Astrocyte of the spinal cord (primary cell): ENCODE measurements around the gene WFDC1.

Source experiments
- DNase-seq: peaks from one replicate; pipeline ENCODE4 v3.0.0; 2011; ENCODE audit warnings: low read depth, low spot score
- H3K4me3 ChIP-seq: 2 replicates; pipeline ENCODE4 v1.5.1; 2011; ENCODE audit warnings: low read depth, mild to moderate bottlenecking, low read length, moderate library complexity
- CTCF ChIP-seq: IDR thresholded peaks from 2 replicates; pipeline ENCODE4 v1.5.1; 2012; ENCODE audit warnings: low read depth, mild to moderate bottlenecking, low read length, inconsistent platforms
- in situ Hi-C: cut with HindIII; loops from 2 replicates; pipeline ENCODE4 v1.10.0; 2017; ENCODE audit warnings: low sequenced_read_pairs

Gene WFDC1

GRCh38 chr16:84270531-84270930, 24.1 kb upstream of the WFDC1 start:
- no peak for DNase-seq
- in situ Hi-C loops: no loop called here
- no peak for TF ChIP-seq CTCF

GRCh38 chr16:84271037-84271436, 23.6 kb upstream of the WFDC1 start:
- in situ Hi-C loops: no loop called here
- H3K4me3 ChIP-seq: no peak overlapping the region
- no peak for DNase-seq
- TF ChIP-seq CTCF: no peak

More at GRCh38 chr16:84270531-84270930, 24.1 kb upstream of the WFDC1 start:
- H3K4me3 ChIP-seq: no peak overlapping the region

GRCh38 chr16:84271866-84272265, 22.8 kb upstream of the WFDC1 start:
- no peak overlapping the region for H3K4me3 ChIP-seq
- no peak for TF ChIP-seq CTCF
- in situ Hi-C loops: no loop called here
- DNase-seq: no peak

GRCh38 chr16:84272740-84273320, 21.8 kb upstream of the WFDC1 start:
- no peak overlapping the region for H3K4me3 ChIP-seq
- in situ Hi-C loops: no loop called here
- no peak for DNase-seq
- TF ChIP-seq CTCF: no peak

GRCh38 chr16:84274515-84274914, 20.2 kb upstream of the WFDC1 start:
- in situ Hi-C loops: no loop called here
- no peak overlapping the region for H3K4me3 ChIP-seq
- DNase-seq: no peak
- no peak for TF ChIP-seq CTCF

- in situ Hi-C loops: no loop called here
- no peak for TF ChIP-seq CTCF
- H3K4me3 ChIP-seq: no peak overlapping the region
- no peak for DNase-seq
Observed at GRCh38 chr16:84275585-84276151, 19.0 kb upstream of the WFDC1 start.
